ENCODE results near the gene SDHA. TPM values are rescaled to one million over a fixed set of nuclear protein-coding genes. Genes with fewer than 3 reads are reported as not detected.
"Not testable (repeated sequence)": the region's sequence is repeated elsewhere in the genome, so short reads cannot be mapped to it uniquely, and the experiment has no call there.

The SDHA gene
- total RNA-seq, 1 experiment from 2014 or later: 75.0 TPM

DNA sequence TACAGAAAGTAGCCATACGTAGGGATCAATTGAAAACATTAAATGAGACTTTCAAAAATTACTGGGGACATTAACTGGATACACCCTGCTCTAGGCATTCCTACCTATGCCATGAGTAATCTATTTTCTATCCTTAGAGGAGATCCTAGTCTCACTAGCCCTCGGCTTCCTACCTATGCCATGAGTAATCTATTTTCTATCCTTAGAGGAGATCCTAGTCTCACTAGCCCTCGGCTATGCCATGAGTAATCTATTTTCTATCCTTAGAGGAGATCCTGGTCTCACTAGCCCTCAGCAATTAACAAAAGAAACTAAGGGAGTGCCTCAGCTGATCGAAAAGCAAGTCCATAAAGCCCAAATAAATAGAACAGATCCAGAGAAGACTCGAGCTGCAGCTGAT is 27.6 kb downstream of the SDHA start:
- H3K36me3 Mint-ChIP-seq (ENCODE audit: insufficient read depth, unreplicated experiment): peaks cover 65% of the 10 kb centered on the region
- H3K9me3 Mint-ChIP-seq (ENCODE audit: unreplicated experiment); H3K4me1 Mint-ChIP-seq (ENCODE audit: insufficient read depth, unreplicated experiment); POLR2A ChIA-PET; intact Hi-C loops (cut with micrococcal nuclease); H3K4me3 Mint-ChIP-seq (ENCODE audit: unreplicated experiment); CTCF ChIA-PET; H3K27me3 Mint-ChIP-seq (ENCODE audit: insufficient read depth, unreplicated experiment); BruUV-seq (replicated peaks); DNase-seq (ENCODE audit: unreplicated experiment); H3K27ac Mint-ChIP-seq (ENCODE audit: low read depth, unreplicated experiment): not testable (repeated sequence)

- H3K27me3 Mint-ChIP-seq (ENCODE audit: insufficient read depth, unreplicated experiment); DNase-seq (ENCODE audit: unreplicated experiment); POLR2A ChIA-PET; H3K9me3 Mint-ChIP-seq (ENCODE audit: unreplicated experiment); H3K4me1 Mint-ChIP-seq (ENCODE audit: insufficient read depth, unreplicated experiment); H3K27ac Mint-ChIP-seq (ENCODE audit: low read depth, unreplicated experiment); intact Hi-C loops (cut with micrococcal nuclease); H3K4me3 Mint-ChIP-seq (ENCODE audit: unreplicated experiment); BruUV-seq (replicated peaks); CTCF ChIA-PET: not testable (repeated sequence)
- peaks cover 66% of the 10 kb centered on the region for H3K36me3 Mint-ChIP-seq (ENCODE audit: insufficient read depth, unreplicated experiment)
Measured at GRCh38 chr5:250396-250795, 32.3 kb downstream of the SDHA start.

DNA sequence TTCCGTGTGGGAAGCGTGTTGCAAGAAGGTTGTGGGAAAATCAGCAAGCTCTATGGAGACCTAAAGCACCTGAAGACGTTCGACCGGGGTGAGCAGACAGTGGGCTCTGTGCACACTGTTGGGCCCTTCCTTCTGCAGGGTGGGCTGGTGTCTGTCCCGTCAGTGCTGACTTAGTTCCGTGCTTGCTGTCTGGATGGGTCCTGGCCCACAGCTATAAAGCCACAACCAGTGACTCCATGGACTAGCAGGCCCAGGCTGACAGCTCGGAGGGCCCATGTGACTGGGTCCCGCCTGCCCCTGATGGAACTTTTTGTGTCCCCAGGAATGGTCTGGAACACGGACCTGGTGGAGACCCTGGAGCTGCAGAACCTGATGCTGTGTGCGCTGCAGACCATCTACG is 32.9 kb downstream of the SDHA start:
- BruUV-seq (replicated peaks); intact Hi-C loops (cut with micrococcal nuclease); H3K4me3 Mint-ChIP-seq (ENCODE audit: unreplicated experiment); CTCF ChIA-PET; DNase-seq (ENCODE audit: unreplicated experiment); H3K9me3 Mint-ChIP-seq (ENCODE audit: unreplicated experiment); H3K27ac Mint-ChIP-seq (ENCODE audit: low read depth, unreplicated experiment); POLR2A ChIA-PET; H3K4me1 Mint-ChIP-seq (ENCODE audit: insufficient read depth, unreplicated experiment); H3K27me3 Mint-ChIP-seq (ENCODE audit: insufficient read depth, unreplicated experiment): not testable (repeated sequence)
- peaks cover 72% of the 10 kb centered on the region for H3K36me3 Mint-ChIP-seq (ENCODE audit: insufficient read depth, unreplicated experiment)

DNA sequence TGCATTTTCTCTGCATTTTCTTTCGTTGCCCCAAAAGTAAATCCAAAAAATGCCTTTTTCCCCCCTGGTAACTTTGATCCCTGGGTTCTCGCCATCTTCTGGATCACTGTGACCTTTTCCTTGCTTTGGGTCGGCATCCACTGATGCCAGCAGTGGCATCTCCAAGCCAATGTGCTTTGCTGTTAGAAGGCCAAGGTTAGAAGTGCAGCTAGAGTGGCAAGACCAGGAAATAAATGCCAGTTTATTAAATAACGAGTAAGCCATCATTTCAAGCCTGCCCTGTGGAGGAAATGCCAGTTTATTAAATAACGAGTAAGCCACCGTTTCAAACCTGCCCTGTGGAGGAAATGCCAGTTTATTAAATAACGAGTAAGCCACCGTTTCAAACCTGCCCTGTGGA is 33.4 kb downstream of the SDHA start:
- H3K9me3 Mint-ChIP-seq (ENCODE audit: unreplicated experiment); BruUV-seq (replicated peaks); H3K4me1 Mint-ChIP-seq (ENCODE audit: insufficient read depth, unreplicated experiment); H3K27me3 Mint-ChIP-seq (ENCODE audit: insufficient read depth, unreplicated experiment); POLR2A ChIA-PET; H3K4me3 Mint-ChIP-seq (ENCODE audit: unreplicated experiment); CTCF ChIA-PET; intact Hi-C loops (cut with micrococcal nuclease); H3K27ac Mint-ChIP-seq (ENCODE audit: low read depth, unreplicated experiment); DNase-seq (ENCODE audit: unreplicated experiment): not testable (repeated sequence)
- H3K36me3 Mint-ChIP-seq (ENCODE audit: insufficient read depth, unreplicated experiment): peaks cover 77% of the 10 kb centered on the region

DNA sequence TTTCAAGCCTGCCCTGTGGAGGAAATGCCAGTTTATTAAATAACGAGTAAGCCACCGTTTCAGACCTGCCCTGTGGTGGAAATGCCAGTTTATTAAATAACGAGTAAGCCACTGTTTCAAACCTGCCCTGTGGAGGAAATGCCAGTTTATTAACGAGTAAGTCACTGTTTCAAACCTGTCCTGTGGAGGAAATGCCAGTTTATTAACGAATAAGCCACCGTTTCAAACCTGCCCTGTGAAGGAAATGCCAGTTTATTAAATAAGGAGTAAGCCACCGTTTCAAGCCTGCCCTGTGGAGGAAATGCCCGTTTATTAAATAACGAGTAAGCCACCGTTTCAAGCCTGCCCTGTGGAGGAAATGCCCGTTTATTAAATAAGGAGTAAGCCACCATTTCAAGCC is 33.9 kb downstream of the SDHA start:
- H3K4me3 Mint-ChIP-seq (ENCODE audit: unreplicated experiment); POLR2A ChIA-PET; DNase-seq (ENCODE audit: unreplicated experiment); H3K4me1 Mint-ChIP-seq (ENCODE audit: insufficient read depth, unreplicated experiment); H3K27ac Mint-ChIP-seq (ENCODE audit: low read depth, unreplicated experiment); intact Hi-C loops (cut with micrococcal nuclease); H3K27me3 Mint-ChIP-seq (ENCODE audit: insufficient read depth, unreplicated experiment); H3K9me3 Mint-ChIP-seq (ENCODE audit: unreplicated experiment); BruUV-seq (replicated peaks); CTCF ChIA-PET: not testable (repeated sequence)
- peaks cover 77% of the 10 kb centered on the region for H3K36me3 Mint-ChIP-seq (ENCODE audit: insufficient read depth, unreplicated experiment)

DNA sequence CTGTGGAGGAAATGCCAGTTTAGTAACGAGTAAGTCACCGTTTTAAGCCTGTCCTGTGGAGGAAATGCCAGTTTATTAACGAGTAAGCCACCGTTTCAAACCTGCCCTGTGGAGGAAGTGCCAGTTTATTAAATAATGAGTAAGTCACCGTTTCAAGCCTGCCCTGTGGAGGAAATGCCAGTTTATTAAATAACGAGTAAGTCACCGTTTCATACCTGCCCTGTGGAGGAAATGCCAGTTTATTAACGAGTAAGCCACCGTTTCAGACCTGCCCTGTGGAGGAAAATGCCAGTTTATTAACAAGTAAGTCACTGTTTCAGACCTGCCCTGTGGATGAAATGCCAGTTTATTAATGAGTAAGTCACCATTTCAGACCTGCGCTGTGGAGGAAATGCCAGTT is 34.4 kb downstream of the SDHA start:
- TF ChIP-seq, protein P1, sequence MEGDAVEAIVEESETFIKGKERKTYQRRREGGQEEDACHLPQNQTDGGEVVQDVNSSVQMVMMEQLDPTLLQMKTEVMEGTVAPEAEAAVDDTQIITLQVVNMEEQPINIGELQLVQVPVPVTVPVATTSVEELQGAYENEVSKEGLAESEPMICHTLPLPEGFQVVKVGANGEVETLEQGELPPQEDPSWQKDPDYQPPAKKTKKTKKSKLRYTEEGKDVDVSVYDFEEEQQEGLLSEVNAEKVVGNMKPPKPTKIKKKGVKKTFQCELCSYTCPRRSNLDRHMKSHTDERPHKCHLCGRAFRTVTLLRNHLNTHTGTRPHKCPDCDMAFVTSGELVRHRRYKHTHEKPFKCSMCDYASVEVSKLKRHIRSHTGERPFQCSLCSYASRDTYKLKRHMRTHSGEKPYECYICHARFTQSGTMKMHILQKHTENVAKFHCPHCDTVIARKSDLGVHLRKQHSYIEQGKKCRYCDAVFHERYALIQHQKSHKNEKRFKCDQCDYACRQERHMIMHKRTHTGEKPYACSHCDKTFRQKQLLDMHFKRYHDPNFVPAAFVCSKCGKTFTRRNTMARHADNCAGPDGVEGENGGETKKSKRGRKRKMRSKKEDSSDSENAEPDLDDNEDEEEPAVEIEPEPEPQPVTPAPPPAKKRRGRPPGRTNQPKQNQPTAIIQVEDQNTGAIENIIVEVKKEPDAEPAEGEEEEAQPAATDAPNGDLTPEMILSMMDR (IDR thresholded peaks at IDR 0.05; ENCODE audit: unreplicated experiment): no peak
- Mint-ChIP-seq H3K4me3 (ENCODE audit: unreplicated experiment) (no peak overlapping the region), H3K27me3 (ENCODE audit: insufficient read depth, unreplicated experiment) (no peaks in the 10 kb centered on the region), H3K27ac (ENCODE audit: low read depth, unreplicated experiment) (no peak overlapping the region), H3K36me3 (ENCODE audit: insufficient read depth, unreplicated experiment) (peaks cover 79% of the 10 kb centered on the region), H3K4me1 (ENCODE audit: insufficient read depth, unreplicated experiment) (no peaks in the 10 kb centered on the region), H3K9me3 (ENCODE audit: unreplicated experiment) (no peaks in the 10 kb centered on the region)
- DNase-seq (ENCODE audit: unreplicated experiment): no peak
- ChIA-PET CTCF (interaction anchor here (0.7 kb wide), 1 partner anchor 207 kb away, joined by 3 read pairs; no protein-coding TSS in a partner anchor), POLR2A (no interaction called here)
- intact Hi-C loops (cut with micrococcal nuclease): no loop called here
- BruUV-seq (replicated peaks): no TSS peak

DNA sequence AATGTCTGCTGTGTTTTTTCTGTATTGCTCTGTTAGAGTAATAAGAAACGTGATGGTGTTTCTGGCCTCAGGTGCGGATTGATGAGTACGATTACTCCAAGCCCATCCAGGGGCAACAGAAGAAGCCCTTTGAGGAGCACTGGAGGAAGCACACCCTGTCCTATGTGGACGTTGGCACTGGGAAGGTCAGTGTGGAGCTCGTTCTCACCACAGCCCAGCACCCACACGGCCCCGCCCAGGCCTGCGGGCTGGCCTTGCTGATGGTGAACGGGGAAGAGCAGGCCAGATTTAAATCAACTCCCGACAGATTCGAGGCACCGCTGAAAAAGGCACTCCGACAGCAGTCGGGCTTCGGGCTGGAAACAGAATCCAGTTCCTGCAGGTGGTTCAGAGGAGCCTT is 36.2 kb downstream of the SDHA start:
- H3K27ac Mint-ChIP-seq (ENCODE audit: low read depth, unreplicated experiment); CTCF ChIA-PET; POLR2A ChIA-PET; H3K4me3 Mint-ChIP-seq (ENCODE audit: unreplicated experiment); H3K27me3 Mint-ChIP-seq (ENCODE audit: insufficient read depth, unreplicated experiment); H3K9me3 Mint-ChIP-seq (ENCODE audit: unreplicated experiment); intact Hi-C loops (cut with micrococcal nuclease); H3K4me1 Mint-ChIP-seq (ENCODE audit: insufficient read depth, unreplicated experiment); DNase-seq (ENCODE audit: unreplicated experiment); BruUV-seq (replicated peaks): not testable (repeated sequence)
- H3K36me3 Mint-ChIP-seq (ENCODE audit: insufficient read depth, unreplicated experiment): peaks cover 78% of the 10 kb centered on the region

DNA sequence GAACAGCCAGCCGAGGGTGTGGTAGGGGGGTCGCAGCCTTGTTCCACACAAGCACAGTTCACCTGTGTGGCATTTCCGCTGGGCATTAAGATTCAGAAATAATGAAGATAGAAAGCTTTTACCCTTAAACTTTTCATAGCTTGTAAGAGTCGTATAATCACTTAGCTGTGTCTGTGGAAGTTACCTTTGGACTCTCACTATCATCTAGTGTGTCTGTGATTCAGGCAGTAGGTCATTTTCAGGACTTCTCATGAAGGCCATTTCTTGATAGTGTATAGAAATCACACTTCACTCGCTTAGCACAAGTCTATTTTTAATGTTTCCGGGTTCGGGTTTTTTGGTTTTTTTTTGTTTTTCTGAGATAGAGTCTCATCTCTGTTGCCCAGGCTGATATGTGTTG is 37.0 kb downstream of the SDHA start:
- H3K36me3 Mint-ChIP-seq (ENCODE audit: insufficient read depth, unreplicated experiment): peaks cover 73% of the 10 kb centered on the region
- H3K27ac Mint-ChIP-seq (ENCODE audit: low read depth, unreplicated experiment); H3K9me3 Mint-ChIP-seq (ENCODE audit: unreplicated experiment); POLR2A ChIA-PET; BruUV-seq (replicated peaks); H3K4me1 Mint-ChIP-seq (ENCODE audit: insufficient read depth, unreplicated experiment); DNase-seq (ENCODE audit: unreplicated experiment); CTCF ChIA-PET; H3K4me3 Mint-ChIP-seq (ENCODE audit: unreplicated experiment); H3K27me3 Mint-ChIP-seq (ENCODE audit: insufficient read depth, unreplicated experiment); intact Hi-C loops (cut with micrococcal nuclease): not testable (repeated sequence)

- H3K4me3 Mint-ChIP-seq (ENCODE audit: unreplicated experiment); BruUV-seq (replicated peaks); H3K27ac Mint-ChIP-seq (ENCODE audit: low read depth, unreplicated experiment); H3K4me1 Mint-ChIP-seq (ENCODE audit: insufficient read depth, unreplicated experiment); POLR2A ChIA-PET; DNase-seq (ENCODE audit: unreplicated experiment); intact Hi-C loops (cut with micrococcal nuclease); H3K27me3 Mint-ChIP-seq (ENCODE audit: insufficient read depth, unreplicated experiment); H3K9me3 Mint-ChIP-seq (ENCODE audit: unreplicated experiment): not testable (repeated sequence)
- CTCF ChIA-PET: interaction anchor here (0.7 kb wide), 1 partner anchor 1180 kb away, joined by 6 read pairs; no protein-coding TSS in a partner anchor
- peaks cover 67% of the 10 kb centered on the region for H3K36me3 Mint-ChIP-seq (ENCODE audit: insufficient read depth, unreplicated experiment)
Measured at GRCh38 chr5:256347-256746, 38.2 kb downstream of the SDHA start.

Data from MCF 10A (cell line).